Neural cell (in vitro differentiated cells): ENCODE results near the gene SAA2. TPM values are rescaled to one million over a fixed set of nuclear protein-coding genes. Genes with fewer than 3 reads are reported as not detected.
"Not testable (repeated sequence)": the region's sequence is repeated elsewhere in the genome, so short reads cannot be mapped to it uniquely, and the experiment has no call there.

Experiments used
- H2AFZ ChIP-seq: fragments of 200-600, 300-800 bp; sonication (generic), shearing (Covaris generic); 2 replicates; pipeline ENCODE4 v1.6.0; 2014; ENCODE audit warnings: low read depth, mild to moderate bottlenecking, antibody characterized with exemption, low read length, moderate library complexity
- H3F3A ChIP-seq: fragments of 200-600 bp; shearing (Covaris generic); 2 replicates; pipeline ENCODE4 v1.6.1; 2016; ENCODE audit warnings: mild to moderate bottlenecking, moderate library complexity, mixed read lengths, antibody characterized with exemption, low read length; ENCODE audit not compliant: insufficient read depth, poor library complexity, severe bottlenecking
- H3K27ac ChIP-seq: fragments of 200-600, 300-800 bp; sonication (generic), shearing (Covaris generic); 2 replicates; pipeline ENCODE4 v1.5.1; 2014; ENCODE audit warnings: mild to moderate bottlenecking, low read length, moderate library complexity
- H3K27me3 ChIP-seq: fragments of 300-800, 200-600 bp; sonication (generic), shearing (Covaris generic); 2 replicates; pipeline ENCODE4 v1.6.0; 2014; ENCODE audit warnings: mild to moderate bottlenecking, low read depth, low read length, moderate library complexity; ENCODE audit not compliant: insufficient read depth
- H3K36me3 ChIP-seq: fragments of 300-800, 200-600 bp; sonication (generic), shearing (Covaris generic); 2 replicates; pipeline ENCODE4 v1.5.1; 2014; ENCODE audit warnings: mild to moderate bottlenecking, antibody characterized with exemption, low read length, moderate library complexity; ENCODE audit not compliant: insufficient read depth
- H3K4me2 ChIP-seq: fragments of 300-800, 200-600 bp; sonication (generic), shearing (Covaris generic); 2 replicates; pipeline ENCODE4 v1.6.0; 2014; ENCODE audit warnings: mild to moderate bottlenecking, low read length
- H3K4me3 ChIP-seq: fragments of 300-800, 200-600 bp; sonication (generic), shearing (Covaris generic); 2 replicates; pipeline ENCODE4 v1.5.1; 2014; ENCODE audit warnings: mild to moderate bottlenecking, low read length, moderate library complexity
- H3K79me2 ChIP-seq: fragments of 200-600 bp; shearing (Covaris generic); replicated peaks from 2 replicates; pipeline ENCODE4 v1.6.0; 2014; ENCODE audit warnings: mild to moderate bottlenecking, low read length, moderate library complexity; ENCODE audit not compliant: insufficient read depth
- H3K9ac ChIP-seq: fragments of 300-800, 200-600 bp; sonication (generic), shearing (Covaris generic); 2 replicates; pipeline ENCODE4 v1.6.1; 2016; ENCODE audit warnings: mild to moderate bottlenecking, low read length, mixed read lengths
- H3K9me2 ChIP-seq: fragments of 200-600 bp; shearing (Covaris generic); 2 replicates; pipeline ENCODE4 v1.6.1; 2016; ENCODE audit warnings: mild to moderate bottlenecking, low read length, mixed read lengths; ENCODE audit not compliant: insufficient read depth
- H3K9me3 ChIP-seq: fragments of 200-600, 300-800 bp; sonication (generic), shearing (Covaris generic); 2 replicates; pipeline ENCODE4 v1.6.1; 2016; ENCODE audit warnings: mild to moderate bottlenecking, mixed run types, low read length, moderate library complexity, mixed read lengths
- H4K20me1 ChIP-seq: fragments of 200-600 bp; shearing (Covaris generic); 2 replicates; pipeline ENCODE4 v1.6.1; 2016; ENCODE audit warnings: mild to moderate bottlenecking, mixed run types; ENCODE audit not compliant: insufficient read depth
- EP300 ChIP-seq: fragments of 450-650 bp; conservative IDR thresholded peaks from 2 replicates; pipeline ENCODE4 v1.6.1; 2014; ENCODE audit warnings: antibody characterized with exemption, mild to moderate bottlenecking, moderate library complexity; ENCODE audit not compliant: poor library complexity, severe bottlenecking
- EZH2 ChIP-seq: fragments of 200-600, 300-800 bp; shearing (Covaris generic), sonication (generic); IDR thresholded peaks from 2 replicates; pipeline ENCODE4 v1.6.1; 2014; ENCODE audit warnings: antibody characterized with exemption, low read length, borderline replicate concordance, mild to moderate bottlenecking; ENCODE audit not compliant: insufficient read depth, poor library complexity, severe bottlenecking
- MXI1 ChIP-seq: fragments of 450-650 bp; conservative IDR thresholded peaks from 2 replicates; pipeline ENCODE4 v1.6.1; 2014; ENCODE audit warnings: antibody characterized with exemption, mild to moderate bottlenecking; ENCODE audit not compliant: poor library complexity, severe bottlenecking
- POLR2AphosphoS5 ChIP-seq: IDR thresholded peaks from 2 replicates; pipeline ENCODE4 v1.6.1; 2012
- RAD21 ChIP-seq: fragments of 450-650 bp; conservative IDR thresholded peaks from 2 replicates; pipeline ENCODE4 v1.6.1; 2014; ENCODE audit warnings: antibody characterized with exemption, mild to moderate bottlenecking, moderate library complexity
- SMC3 ChIP-seq: fragments of 450-650 bp; conservative IDR thresholded peaks from 2 replicates; pipeline ENCODE4 v1.6.1; 2014; ENCODE audit warnings: antibody characterized with exemption, mild to moderate bottlenecking, moderate library complexity; ENCODE audit not compliant: poor library complexity
- polyA plus RNA-seq: library from polyadenylated mRNA; depleted of rRNA; stranded (reverse); fragments of >200 nt; gene quantifications from 2 replicates; pipeline ENCODE4 v1.2.3, GENCODE V29; 2014
- TF ChIP-seq, protein P1 (sequence below): IDR thresholded peaks from 2 replicates; pipeline ENCODE4 v1.6.1; 2012; ENCODE audit warnings: borderline replicate concordance
- TF ChIP-seq, protein P2 (sequence below): fragments of 450-650 bp; IDR thresholded peaks from 2 replicates; pipeline ENCODE4 v1.5.1; 2014; ENCODE audit warnings: antibody characterized with exemption, mild to moderate bottlenecking, moderate library complexity; ENCODE audit not compliant: poor library complexity, severe bottlenecking

The SAA2 gene
- polyA plus RNA-seq, 1 donor from 2014 or later, result not detected

DNA sequence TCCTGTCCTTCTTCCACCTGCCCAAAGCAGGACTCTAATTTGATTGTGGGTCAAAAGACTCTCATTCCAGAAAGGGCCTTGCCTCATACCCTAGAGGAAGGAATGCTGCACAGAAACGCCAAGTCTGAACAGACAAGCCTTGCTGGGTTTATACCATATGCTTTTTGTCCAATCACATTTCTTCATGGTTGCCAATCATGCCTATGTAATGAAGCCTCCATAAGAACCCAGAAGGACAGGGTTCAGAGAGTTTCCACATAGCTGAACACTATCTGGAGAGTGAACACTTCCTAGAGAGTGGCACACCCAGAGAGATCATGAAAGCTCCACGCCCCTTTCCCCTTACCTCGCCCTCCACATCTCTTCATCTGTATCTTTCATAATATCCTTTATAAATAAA, 4.8 kb upstream of the SAA2 start:
- H3K27ac ChIP-seq, result no peak overlapping the region
- no peaks in the 10 kb centered on the region for H4K20me1 ChIP-seq
- no peak overlapping the region for H3K4me3 ChIP-seq
- H3K9ac ChIP-seq, result no peak overlapping the region
- H3K27me3 ChIP-seq, result no peaks in the 10 kb centered on the region
- H3K79me2 ChIP-seq, result no peaks in the 10 kb centered on the region
- H2AFZ ChIP-seq, result no peak overlapping the region
- H3K36me3 ChIP-seq, result no peaks in the 10 kb centered on the region
- H3K9me3 ChIP-seq, result no peaks in the 10 kb centered on the region
- H3F3A ChIP-seq, result no peaks in the 10 kb centered on the region
- H3K4me2 ChIP-seq, result no peak overlapping the region
- H3K9me2 ChIP-seq, result no peaks in the 10 kb centered on the region
- TF ChIP-seq, protein P1, sequence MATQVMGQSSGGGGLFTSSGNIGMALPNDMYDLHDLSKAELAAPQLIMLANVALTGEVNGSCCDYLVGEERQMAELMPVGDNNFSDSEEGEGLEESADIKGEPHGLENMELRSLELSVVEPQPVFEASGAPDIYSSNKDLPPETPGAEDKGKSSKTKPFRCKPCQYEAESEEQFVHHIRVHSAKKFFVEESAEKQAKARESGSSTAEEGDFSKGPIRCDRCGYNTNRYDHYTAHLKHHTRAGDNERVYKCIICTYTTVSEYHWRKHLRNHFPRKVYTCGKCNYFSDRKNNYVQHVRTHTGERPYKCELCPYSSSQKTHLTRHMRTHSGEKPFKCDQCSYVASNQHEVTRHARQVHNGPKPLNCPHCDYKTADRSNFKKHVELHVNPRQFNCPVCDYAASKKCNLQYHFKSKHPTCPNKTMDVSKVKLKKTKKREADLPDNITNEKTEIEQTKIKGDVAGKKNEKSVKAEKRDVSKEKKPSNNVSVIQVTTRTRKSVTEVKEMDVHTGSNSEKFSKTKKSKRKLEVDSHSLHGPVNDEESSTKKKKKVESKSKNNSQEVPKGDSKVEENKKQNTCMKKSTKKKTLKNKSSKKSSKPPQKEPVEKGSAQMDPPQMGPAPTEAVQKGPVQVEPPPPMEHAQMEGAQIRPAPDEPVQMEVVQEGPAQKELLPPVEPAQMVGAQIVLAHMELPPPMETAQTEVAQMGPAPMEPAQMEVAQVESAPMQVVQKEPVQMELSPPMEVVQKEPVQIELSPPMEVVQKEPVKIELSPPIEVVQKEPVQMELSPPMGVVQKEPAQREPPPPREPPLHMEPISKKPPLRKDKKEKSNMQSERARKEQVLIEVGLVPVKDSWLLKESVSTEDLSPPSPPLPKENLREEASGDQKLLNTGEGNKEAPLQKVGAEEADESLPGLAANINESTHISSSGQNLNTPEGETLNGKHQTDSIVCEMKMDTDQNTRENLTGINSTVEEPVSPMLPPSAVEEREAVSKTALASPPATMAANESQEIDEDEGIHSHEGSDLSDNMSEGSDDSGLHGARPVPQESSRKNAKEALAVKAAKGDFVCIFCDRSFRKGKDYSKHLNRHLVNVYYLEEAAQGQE, result no peak
- no peak for TF ChIP-seq EP300
- TF ChIP-seq MXI1, result no peak
- no peak for TF ChIP-seq EZH2
- TF ChIP-seq RAD21, result no peak
- TF ChIP-seq POLR2AphosphoS5, result no peak
- TF ChIP-seq, protein P2, sequence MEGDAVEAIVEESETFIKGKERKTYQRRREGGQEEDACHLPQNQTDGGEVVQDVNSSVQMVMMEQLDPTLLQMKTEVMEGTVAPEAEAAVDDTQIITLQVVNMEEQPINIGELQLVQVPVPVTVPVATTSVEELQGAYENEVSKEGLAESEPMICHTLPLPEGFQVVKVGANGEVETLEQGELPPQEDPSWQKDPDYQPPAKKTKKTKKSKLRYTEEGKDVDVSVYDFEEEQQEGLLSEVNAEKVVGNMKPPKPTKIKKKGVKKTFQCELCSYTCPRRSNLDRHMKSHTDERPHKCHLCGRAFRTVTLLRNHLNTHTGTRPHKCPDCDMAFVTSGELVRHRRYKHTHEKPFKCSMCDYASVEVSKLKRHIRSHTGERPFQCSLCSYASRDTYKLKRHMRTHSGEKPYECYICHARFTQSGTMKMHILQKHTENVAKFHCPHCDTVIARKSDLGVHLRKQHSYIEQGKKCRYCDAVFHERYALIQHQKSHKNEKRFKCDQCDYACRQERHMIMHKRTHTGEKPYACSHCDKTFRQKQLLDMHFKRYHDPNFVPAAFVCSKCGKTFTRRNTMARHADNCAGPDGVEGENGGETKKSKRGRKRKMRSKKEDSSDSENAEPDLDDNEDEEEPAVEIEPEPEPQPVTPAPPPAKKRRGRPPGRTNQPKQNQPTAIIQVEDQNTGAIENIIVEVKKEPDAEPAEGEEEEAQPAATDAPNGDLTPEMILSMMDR, result no peak
- TF ChIP-seq SMC3, result no peak

DNA sequence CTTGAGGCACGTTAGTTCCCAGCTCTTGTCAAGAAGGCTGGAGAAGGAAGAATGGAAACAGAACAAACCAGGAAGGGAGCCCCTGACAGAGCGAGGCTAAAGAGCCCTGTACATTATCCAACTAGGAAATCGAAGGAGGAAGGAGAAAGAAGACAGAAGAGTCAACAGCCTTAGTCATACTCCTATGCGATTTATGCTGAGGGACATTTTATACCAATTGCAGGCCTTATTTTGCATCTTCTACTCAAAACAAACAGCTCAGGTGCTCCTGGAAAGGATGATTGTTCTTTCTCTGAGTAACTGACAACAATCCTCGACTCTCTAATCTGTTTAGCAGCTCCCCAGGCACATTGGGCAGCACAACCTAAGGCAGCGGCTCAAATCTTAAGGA, 1.3 kb downstream of the SAA2 start:
- not testable (repeated sequence) for H3K36me3 ChIP-seq, H3F3A ChIP-seq

DNA sequence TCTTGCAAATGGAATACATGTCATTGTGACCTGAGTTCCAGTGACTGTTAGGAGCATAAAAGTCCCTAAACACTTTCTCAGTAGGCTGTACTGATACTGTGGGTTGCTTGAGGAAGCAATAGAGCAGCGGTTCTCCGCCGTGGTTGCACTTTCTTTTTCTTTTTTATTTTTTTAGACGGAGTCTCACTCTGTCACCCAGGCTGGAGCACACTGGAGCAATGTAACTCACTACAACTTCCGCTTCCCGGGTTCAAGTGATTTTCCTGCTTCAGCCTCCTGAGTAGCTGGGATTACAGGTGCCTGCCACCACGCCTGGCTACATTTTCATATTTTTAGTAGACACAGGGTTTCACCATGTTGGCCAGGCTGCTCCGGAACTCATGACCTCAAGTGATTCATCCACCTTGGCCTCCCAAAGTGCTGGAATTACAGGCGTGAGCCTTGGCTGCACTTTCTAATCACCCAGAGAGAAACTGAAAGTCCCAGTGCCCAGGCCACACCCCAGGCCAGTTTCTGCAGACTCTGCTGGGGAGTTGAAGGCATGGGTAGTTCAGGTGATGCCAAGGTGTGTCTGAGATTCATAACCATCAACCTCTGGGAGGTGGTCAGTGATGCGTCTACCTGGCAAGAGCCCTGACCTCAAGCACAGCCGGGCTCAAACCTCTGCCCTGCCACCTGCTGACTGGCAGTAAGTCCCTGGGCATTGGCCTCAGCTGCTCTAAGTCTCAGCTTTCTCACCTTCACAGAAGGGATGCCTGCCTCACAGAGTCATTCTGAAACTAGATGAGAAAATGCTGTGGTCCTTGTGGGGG, 1.9 kb downstream of the SAA2 start:
- H3K79me2 ChIP-seq, H2AFZ ChIP-seq, H3K4me3 ChIP-seq, H3K9me3 ChIP-seq, H3F3A ChIP-seq, H3K9ac ChIP-seq, H3K4me2 ChIP-seq, H3K27ac ChIP-seq, H3K27me3 ChIP-seq, H3K36me3 ChIP-seq, H3K9me2 ChIP-seq, H4K20me1 ChIP-seq: not testable (repeated sequence)

More for the DNA sequence above, 1.3 kb downstream of the SAA2 start:
- H3K9ac ChIP-seq, H3K27me3 ChIP-seq, H3K27ac ChIP-seq, H3K4me2 ChIP-seq, H3K9me2 ChIP-seq, H2AFZ ChIP-seq, H4K20me1 ChIP-seq, H3K9me3 ChIP-seq, H3K4me3 ChIP-seq, H3K79me2 ChIP-seq: not testable (repeated sequence)
